Superior temporal gyrus (tissue), 1 donor: ENCODE results near the gene BIRC5.
A peak's percentile ranks its signal among the peaks of the same experiment; 100 is the strongest.

Experiments used
- DNase-seq: peaks from one replicate; pipeline ENCODE4 v3.0.0-alpha.2; 2016; ENCODE audit errors: extremely low spot score

BIRC5 gene

DNA sequence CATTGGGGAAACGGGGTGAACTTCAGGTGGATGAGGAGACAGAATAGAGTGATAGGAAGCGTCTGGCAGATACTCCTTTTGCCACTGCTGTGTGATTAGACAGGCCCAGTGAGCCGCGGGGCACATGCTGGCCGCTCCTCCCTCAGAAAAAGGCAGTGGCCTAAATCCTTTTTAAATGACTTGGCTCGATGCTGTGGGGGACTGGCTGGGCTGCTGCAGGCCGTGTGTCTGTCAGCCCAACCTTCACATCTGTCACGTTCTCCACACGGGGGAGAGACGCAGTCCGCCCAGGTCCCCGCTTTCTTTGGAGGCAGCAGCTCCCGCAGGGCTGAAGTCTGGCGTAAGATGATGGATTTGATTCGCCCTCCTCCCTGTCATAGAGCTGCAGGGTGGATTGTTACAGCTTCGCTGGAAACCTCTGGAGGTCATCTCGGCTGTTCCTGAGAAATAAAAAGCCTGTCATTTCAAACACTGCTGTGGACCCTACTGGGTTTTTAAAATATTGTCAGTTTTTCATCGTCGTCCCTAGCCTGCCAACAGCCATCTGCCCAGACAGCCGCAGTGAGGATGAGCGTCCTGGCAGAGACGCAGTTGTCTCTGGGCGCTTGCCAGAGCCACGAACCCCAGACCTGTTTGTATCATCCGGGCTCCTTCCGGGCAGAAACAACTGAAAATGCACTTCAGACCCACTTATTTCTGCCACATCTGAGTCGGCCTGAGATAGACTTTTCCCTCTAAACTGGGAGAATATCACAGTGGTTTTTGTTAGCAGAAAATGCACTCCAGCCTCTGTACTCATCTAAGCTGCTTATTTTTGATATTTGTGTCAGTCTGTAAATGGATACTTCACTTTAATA, 10.4 kb downstream of the BIRC5 start:
- peak; percentile 81 for DNase-seq

- DNase-seq = no peak
These were observed 11.2 kb downstream of the BIRC5 start for GRCh38 chr17:78225088-78225865.

DNA sequence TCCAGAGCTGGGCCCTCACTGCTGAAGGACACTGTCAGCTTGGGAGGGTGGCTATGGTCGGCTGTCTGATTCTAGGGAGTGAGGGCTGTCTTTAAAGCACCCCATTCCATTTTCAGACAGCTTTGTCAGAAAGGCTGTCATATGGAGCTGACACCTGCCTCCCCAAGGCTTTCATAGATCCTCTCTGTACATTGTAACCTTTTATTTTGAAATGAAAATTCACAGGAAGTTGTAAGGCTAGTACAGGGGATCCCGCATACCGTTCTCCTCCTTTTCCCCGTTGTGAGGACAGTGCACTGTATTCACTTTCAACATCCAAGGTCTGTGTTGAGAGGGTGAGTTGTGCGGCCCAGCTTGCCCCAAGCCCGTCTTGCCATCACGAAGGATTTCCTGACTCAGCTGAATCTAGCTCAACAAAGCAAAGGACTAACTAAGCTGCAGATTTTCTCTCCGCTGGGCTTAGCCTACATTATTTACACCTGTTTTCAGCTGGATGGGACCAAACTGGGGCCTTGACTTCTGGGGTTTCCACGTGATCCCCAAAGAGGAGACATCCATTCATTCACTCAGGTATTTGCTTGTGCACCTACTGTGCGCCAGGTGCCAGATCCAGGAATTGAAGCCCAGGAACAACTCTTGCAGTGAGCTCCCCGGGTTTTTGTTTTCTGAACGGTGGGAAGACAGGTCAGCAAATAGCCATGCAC, 12.2 kb downstream of the BIRC5 start:
- DNase-seq = no peak

DNA sequence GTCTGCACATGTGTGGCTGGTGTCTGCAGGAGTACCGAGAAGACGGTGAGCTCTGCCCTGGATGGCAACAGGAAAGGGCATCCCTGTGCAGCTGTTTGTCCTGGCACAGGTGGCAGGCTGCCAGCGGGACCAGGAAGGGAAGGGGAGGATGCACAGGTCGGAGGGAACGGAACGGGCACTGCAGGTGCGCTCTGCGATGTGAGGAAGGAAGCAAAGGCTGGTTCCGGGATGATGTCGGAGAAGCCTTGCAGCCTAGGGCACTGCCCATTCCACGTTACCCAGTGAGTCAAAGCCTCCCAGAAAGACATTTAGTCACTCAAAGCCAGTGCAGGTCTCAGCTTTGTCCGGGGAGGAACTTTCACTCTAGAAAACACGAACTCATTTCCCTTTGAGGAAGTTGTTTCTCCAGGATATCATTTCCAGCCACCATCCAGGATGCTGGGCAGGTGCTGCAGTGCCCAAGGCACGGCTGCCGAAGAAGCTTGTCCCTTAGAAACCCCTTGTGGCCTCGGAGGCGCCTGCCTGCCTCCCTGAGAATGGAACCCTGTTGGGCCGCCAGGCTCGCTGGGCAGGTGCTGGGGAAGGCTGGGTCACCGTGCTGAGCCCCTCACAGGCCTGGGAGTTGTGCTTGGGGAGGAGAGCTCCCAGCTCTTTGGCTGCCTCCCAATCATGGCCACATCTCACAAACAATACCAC, 12.9 kb downstream of the BIRC5 start:
- DNase-seq = no peak

DNA sequence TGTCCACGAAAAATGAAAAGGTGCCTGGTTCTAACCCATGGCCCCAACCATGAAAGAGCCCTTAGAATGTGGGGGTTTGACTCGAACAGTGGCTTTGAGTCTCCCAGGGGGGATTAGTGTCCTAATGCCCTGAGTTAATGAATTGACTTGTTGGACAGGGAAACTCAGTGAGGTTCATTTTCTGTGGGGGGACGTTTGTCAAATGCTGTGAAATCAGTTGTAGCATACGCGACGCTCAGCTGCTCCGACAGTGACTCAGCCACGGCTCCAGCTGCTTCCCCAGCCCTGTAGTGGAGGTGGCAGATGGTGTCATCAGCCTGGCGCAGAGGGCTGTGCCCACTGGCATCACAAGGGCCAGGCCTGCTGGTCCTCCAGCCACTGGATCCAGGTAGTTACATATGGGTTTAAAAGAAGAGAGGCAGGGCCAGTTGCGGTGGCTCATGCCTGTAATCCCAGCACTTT, 13.4 kb downstream of the BIRC5 start:
- DNase-seq = peak; percentile 71

- DNase-seq = no peak
These were observed 14.1 kb downstream of the BIRC5 start for GRCh38 chr17:78228176-78228575.

- no peak for DNase-seq
These were observed 16.4 kb downstream of the BIRC5 start for GRCh38 chr17:78230252-78230962.

- peak; percentile 53 for DNase-seq
These were observed 17.2 kb downstream of the BIRC5 start, which contains the start of gene TMEM235 for GRCh38 chr17:78230996-78231935. Gene TMEM235 (plus strand): TSS chr17:78231631. CDS start chr17:78232024, 393 bp downstream.

- no peak for DNase-seq
These were observed 18.2 kb downstream of the BIRC5 start for GRCh38 chr17:78231991-78232858.

- peak; percentile 53 for DNase-seq
These were observed 18.8 kb downstream of the BIRC5 start for GRCh38 chr17:78232859-78233173.

GRCh38 chr17:78233678-78234077, 19.6 kb downstream of the BIRC5 start:
- no peak for DNase-seq

- no peak for DNase-seq
These were observed 20.3 kb downstream of the BIRC5 start for GRCh38 chr17:78234261-78234865.

DNA sequence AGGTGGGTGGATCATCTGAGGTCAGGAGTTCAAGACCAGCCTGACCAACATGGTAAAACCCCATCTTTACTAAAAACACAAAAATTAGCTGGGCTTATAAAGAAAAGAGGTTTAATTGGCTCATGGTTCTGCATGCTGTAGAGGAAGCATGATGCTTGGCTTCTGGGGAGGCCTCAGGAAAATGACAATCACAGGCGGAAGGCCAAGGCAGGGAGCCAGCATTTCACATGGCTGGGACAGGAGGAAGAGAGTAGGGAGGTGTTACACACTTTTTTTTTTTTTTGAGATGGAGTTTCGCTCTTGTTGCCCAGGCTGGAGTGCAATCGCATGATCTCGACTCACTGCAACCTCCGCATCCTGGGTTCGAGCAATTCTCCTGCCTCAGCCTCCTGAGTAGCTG, 21.0 kb downstream of the BIRC5 start:
- DNase-seq = peak; percentile 82

DNA sequence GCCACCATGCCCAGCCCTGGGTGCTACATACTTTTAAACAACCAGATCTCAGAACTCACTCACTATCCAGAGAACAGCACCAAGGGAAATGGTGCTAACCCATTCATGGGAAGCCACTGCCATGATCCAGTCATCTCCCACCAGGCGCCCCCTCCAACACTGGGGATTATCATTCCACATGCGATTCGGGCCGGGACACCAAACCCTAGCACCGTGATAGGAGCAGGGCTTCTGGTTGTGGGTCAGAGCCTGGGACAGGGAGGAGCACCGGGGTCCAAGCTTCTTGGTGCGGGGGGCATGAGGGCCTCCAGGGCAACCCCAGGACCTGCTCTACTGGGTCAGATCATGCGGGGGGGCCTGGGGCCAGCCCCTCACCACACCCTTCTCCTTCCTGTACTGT, 21.8 kb downstream of the BIRC5 start:
- DNase-seq = no peak

GRCh38 chr17:78236362-78237127, 22.5 kb downstream of the BIRC5 start:
- DNase-seq = no peak

GRCh38 chr17:78237401-78238012, 23.5 kb downstream of the BIRC5 start:
- peak; percentile 92 for DNase-seq

DNA sequence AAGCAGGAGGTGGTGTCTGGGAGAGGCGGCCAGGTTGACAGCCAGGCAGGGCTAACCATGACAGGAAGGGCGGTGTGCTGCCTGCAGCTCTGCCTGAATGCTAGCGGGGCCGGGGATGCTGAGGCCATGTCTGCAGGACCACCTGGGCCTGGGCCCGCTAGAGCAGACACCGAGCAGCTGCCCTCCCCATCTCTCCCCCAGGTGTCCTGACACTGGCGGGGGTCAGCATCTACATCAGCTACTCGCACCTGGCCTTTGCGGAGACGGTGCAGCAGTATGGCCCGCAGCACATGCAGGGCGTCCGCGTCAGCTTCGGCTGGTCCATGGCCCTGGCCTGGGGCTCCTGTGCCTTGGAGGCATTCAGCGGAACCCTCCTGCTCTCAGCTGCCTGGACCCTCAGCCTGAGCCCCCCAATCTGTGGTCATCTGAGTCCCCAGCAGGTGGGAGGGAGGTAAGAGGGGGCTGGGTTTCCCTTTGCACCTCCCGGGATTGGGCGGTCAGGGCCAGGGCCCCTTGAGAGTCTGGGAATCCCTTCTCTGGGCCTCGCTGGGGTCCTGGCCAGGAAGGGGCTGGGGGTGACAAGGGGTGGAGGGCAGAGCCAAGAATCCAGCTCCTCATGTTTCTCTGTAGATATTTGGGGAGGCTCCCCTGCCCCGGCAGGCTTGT, 24.9 kb downstream of the BIRC5 start:
- no peak for DNase-seq
